Type B pancreatic cell (in vitro differentiated cells): ENCODE results near the gene FRY. TPM values are rescaled to one million over a fixed set of nuclear protein-coding genes. Genes with fewer than 3 reads are reported as not detected.

Experiments
- DNase-seq: peaks from one replicate; pipeline ENCODE4 v3.0.0; 2021; ENCODE audit warnings: mixed read lengths; ENCODE audit not compliant: unreplicated experiment; ENCODE audit errors: extremely low spot score
- H3K27ac Mint-ChIP-seq: 2 replicates; pipeline ENCODE4 v1.8.0; 2021; ENCODE audit warnings: mild to moderate bottlenecking, mixed read lengths
- H3K27me3 Mint-ChIP-seq: 2 replicates; pipeline ENCODE4 v1.8.0; 2021; ENCODE audit warnings: mixed read lengths
- H3K36me3 Mint-ChIP-seq: 2 replicates; pipeline ENCODE4 v1.8.0; 2021; ENCODE audit warnings: mixed read lengths
- H3K4me1 Mint-ChIP-seq: one replicate; pipeline ENCODE4 v1.8.0; 2021; ENCODE audit warnings: mixed read lengths; ENCODE audit not compliant: unreplicated experiment
- H3K4me3 Mint-ChIP-seq: 2 replicates; pipeline ENCODE4 v1.8.0; 2021; ENCODE audit warnings: mild to moderate bottlenecking, mixed read lengths
- H3K9me3 Mint-ChIP-seq: 2 replicates; pipeline ENCODE4 v1.8.0; 2021; ENCODE audit warnings: mixed read lengths
- total RNA-seq: library from RNA; stranded (reverse); gene quantifications from 2 replicates; pipeline ENCODE4 v1.2.1, GENCODE V29; 2021; ENCODE audit warnings: low replicate concordance
- TF ChIP-seq, protein P1 (sequence below): fragments of 200-600 bp; sonication (generic); conservative IDR thresholded peaks from 2 replicates; pipeline ENCODE4 v1.5.0; 2021; ENCODE audit warnings: antibody characterized with exemption, mild to moderate bottlenecking

FRY gene
- total RNA-seq, 1 donor from 2014 or later = 13.4 TPM

DNA sequence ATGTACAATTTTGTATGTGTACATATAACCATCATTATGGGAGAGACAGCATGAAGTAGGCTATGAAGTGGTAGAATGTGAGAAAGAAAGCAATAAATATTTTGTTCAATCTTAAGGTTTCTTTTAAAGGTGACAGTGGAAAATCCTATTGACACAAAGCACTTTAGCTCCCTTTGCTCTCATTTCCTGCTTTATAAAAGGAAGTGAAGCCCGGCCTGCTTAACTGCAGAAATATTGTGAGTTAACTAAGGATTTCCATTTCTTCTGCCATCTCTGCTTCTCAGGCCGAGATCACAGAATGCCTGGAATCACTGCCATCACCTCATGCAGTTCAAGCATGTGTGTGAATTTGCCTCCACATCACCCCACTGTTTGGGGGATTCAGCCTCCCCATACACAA is 83.5 kb downstream of the FRY start:
- TF ChIP-seq, protein P1, sequence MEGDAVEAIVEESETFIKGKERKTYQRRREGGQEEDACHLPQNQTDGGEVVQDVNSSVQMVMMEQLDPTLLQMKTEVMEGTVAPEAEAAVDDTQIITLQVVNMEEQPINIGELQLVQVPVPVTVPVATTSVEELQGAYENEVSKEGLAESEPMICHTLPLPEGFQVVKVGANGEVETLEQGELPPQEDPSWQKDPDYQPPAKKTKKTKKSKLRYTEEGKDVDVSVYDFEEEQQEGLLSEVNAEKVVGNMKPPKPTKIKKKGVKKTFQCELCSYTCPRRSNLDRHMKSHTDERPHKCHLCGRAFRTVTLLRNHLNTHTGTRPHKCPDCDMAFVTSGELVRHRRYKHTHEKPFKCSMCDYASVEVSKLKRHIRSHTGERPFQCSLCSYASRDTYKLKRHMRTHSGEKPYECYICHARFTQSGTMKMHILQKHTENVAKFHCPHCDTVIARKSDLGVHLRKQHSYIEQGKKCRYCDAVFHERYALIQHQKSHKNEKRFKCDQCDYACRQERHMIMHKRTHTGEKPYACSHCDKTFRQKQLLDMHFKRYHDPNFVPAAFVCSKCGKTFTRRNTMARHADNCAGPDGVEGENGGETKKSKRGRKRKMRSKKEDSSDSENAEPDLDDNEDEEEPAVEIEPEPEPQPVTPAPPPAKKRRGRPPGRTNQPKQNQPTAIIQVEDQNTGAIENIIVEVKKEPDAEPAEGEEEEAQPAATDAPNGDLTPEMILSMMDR = no peak
- DNase-seq = no peak
- H3K27ac Mint-ChIP-seq = no peak overlapping the region
- no peaks in the 10 kb centered on the region for H3K27me3 Mint-ChIP-seq
- H3K4me1 Mint-ChIP-seq = no peaks in the 10 kb centered on the region
- no peaks in the 10 kb centered on the region for H3K36me3 Mint-ChIP-seq
- H3K9me3 Mint-ChIP-seq = no peaks in the 10 kb centered on the region
- no peak overlapping the region for H3K4me3 Mint-ChIP-seq

DNA sequence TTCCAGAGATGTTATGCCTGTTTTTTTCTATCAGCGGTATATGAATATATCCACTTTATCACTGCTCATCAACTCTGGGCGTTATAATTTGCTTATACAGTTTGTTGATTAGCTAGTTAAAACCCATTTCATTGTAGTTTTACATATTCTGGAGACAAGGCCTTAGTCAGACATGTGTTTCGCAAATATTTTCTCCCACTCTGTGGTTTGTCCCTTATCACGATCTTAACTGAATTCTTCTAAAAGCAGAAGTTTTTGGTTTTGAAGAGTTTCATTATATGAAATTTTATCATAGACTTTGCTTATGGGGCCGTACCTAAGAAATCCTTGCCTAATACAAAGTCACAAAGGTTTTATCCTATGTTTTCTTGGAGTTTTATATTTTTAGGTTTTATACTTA is 84.6 kb downstream of the FRY start:
- Mint-ChIP-seq H3K36me3 (peaks cover 3% of the 10 kb centered on the region), H3K27ac (no peak overlapping the region), H3K9me3 (peaks cover 2% of the 10 kb centered on the region), H3K4me1 (no peaks in the 10 kb centered on the region), H3K27me3 (no peaks in the 10 kb centered on the region), H3K4me3 (no peak overlapping the region)
- DNase-seq = no peak
- TF ChIP-seq, protein P1 = no peak

DNA sequence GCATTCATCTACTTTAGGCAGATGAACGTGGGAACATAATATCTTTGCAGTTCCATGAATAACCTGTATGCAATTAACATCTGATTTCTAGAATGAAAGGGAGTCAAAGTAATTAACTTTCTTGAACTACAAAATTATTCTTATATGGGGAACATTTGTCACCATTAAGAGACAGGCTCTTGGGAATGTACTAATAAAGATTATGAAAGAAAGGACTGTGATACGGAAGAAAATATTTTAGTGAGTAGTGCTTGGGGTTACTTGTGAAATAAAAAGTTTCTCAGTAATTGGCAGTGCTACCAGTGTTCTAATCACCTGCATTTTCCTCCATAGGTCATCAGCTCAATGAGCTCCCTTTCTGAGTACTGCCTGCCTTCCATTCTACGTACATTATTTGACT is 85.4 kb downstream of the FRY start:
- no peak for DNase-seq
- H3K27me3 Mint-ChIP-seq = no peaks in the 10 kb centered on the region
- peaks cover 10% of the 10 kb centered on the region for H3K36me3 Mint-ChIP-seq
- H3K9me3 Mint-ChIP-seq = peaks cover 10% of the 10 kb centered on the region
- H3K4me1 Mint-ChIP-seq = no peaks in the 10 kb centered on the region
- no peak overlapping the region for H3K27ac Mint-ChIP-seq
- TF ChIP-seq, protein P1 = no peak
- H3K4me3 Mint-ChIP-seq = no peak overlapping the region

DNA sequence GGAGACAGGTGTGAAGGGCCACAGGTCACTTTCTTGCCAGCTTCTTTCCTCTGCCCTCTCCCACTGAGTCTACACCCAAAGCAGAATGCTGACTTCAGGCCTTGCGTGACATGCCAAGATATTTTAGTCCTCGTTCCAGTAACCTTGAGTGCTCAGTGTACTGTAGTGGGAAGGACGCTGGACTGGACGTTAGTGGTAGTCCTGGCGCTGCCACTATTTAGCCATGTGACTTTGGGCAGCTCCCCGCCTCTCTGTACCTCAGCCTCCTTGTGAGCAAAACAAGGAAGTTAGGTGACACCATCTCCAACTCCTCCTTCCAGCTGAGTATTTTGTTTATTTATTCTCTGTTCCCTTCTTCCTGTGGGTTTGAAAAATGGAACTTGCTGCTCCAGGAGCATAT is 86.1 kb downstream of the FRY start:
- Mint-ChIP-seq H3K27ac (no peak overlapping the region), H3K4me1 (no peaks in the 10 kb centered on the region), H3K4me3 (no peak overlapping the region), H3K36me3 (peaks cover 14% of the 10 kb centered on the region), H3K27me3 (no peaks in the 10 kb centered on the region), H3K9me3 (peaks cover 15% of the 10 kb centered on the region)
- TF ChIP-seq, protein P1 = no peak
- DNase-seq = no peak

DNA sequence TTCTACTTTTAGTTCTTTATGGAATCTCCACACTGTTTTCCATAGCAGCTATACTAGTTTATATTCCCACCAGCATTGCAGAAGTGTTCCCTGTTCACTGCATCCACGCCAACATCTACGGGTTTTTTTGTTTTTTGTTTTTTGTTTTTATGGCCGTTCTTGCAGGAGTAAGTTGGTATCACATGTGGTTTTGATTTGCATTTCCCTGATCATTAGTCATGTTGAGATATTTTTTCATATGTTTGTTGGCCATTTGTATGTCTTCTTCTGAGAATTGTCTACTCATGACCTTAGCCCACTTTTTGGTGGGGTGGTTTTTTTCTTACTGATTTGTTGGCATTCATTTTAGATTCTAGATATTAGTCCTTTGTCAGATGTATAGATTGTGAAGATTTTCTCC is 89.7 kb downstream of the FRY start:
- Mint-ChIP-seq H3K9me3 (peaks cover 18% of the 10 kb centered on the region), H3K36me3 (peaks cover 27% of the 10 kb centered on the region), H3K27ac (no peak overlapping the region), H3K27me3 (no peaks in the 10 kb centered on the region), H3K4me1 (no peaks in the 10 kb centered on the region), H3K4me3 (no peak overlapping the region)
- no peak for DNase-seq
- TF ChIP-seq, protein P1 = no peak

DNA sequence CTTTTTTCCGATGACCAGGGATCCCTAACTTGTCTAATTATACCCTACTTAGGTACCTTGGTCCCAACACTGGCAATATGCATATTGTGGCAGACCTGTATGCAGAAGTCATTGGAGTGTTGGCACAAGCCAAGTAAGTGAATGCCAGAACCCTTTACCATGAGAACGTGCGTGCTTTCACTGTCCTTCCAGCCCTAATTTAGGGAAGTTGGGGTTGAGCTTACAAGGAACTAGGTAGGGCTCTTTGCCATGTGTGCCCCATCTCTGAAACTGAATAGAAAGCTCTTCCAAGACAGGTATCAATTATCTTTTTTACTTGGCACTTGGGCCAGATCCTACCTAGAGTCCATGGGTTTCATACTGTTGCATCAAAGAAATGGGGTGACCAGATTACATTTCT is 93.2 kb downstream of the FRY start:
- no peak for DNase-seq

More for the DNA sequence above, 93.2 kb downstream of the FRY start:
- Mint-ChIP-seq H3K27ac (no peak overlapping the region), H3K27me3 (no peaks in the 10 kb centered on the region), H3K4me1 (no peaks in the 10 kb centered on the region), H3K36me3 (peaks cover 27% of the 10 kb centered on the region), H3K4me3 (no peak overlapping the region), H3K9me3 (peaks cover 18% of the 10 kb centered on the region)
- TF ChIP-seq, protein P1 = no peak
